ENCODE measurements around the gene PCMT1.

GRCh38 chr6:149766156-149766769 is 16.7 kb downstream of the PCMT1 start:
- no peak for TF ChIP-seq CTCF (IDR thresholded peaks at IDR 0.05)
- no peak for TF ChIP-seq POLR2A (IDR thresholded peaks at IDR 0.05)

All from esophagus squamous epithelium (tissue), 4 donors.